Keratinocyte (primary cell): Measurements from ENCODE around the gene PRKCE. TPM values are rescaled to one million over a fixed set of nuclear protein-coding genes. Genes with fewer than 3 reads are reported as not detected.

Experiments
- DNase-seq: peaks from one replicate; pipeline ENCODE4 v3.0.0-alpha.2; 2011; ENCODE audit warnings: low read depth, missing footprints, low spot score
- FAIRE-seq: peaks from 2 replicates; lab custom pipeline; 2011; peaks lifted over from hg19 to GRCh38; lab: Jason Lieb, UNC
- H2AFZ ChIP-seq: 2 replicates; pipeline ENCODE4 v1.6.0; 2012; ENCODE audit warnings: low read length, control low read depth, inconsistent platforms; ENCODE audit not compliant: control insufficient read depth
- H3K27ac ChIP-seq: 2 replicates; pipeline ENCODE4 v1.5.1; 2011; ENCODE audit warnings: low read length; ENCODE audit not compliant: control insufficient read depth, insufficient read depth
- H3K27me3 ChIP-seq: 3 replicates; pipeline ENCODE4 v1.6.0; 2011; ENCODE audit warnings: low read length; ENCODE audit not compliant: control insufficient read depth, insufficient read depth; ENCODE audit errors: extremely low read depth
- H3K36me3 ChIP-seq, 2 experiments: 2 replicates in 1 of 2; 3 replicates in 1 of 2; pipeline ENCODE4 v1.5.1; 2011; ENCODE audit warnings: low read length in 2 of 2, mild to moderate bottlenecking in 1 of 2; ENCODE audit not compliant: control insufficient read depth in 2 of 2, insufficient read depth in 2 of 2; ENCODE audit errors: extremely low read depth in 1 of 2
- H3K4me1 ChIP-seq: 3 replicates; pipeline ENCODE4 v1.5.1; 2011; ENCODE audit warnings: low read length; ENCODE audit not compliant: control insufficient read depth, insufficient read depth; ENCODE audit errors: extremely low read depth
- H3K4me2 ChIP-seq: 3 replicates; pipeline ENCODE4 v1.6.0; 2011; ENCODE audit warnings: low read depth, low read length; ENCODE audit not compliant: control insufficient read depth, insufficient read depth; ENCODE audit errors: extremely low read depth
- H3K4me3 ChIP-seq, 3 experiments: fragments of 200-600 bp in 1 of 3; sonication (generic) in 1 of 3; 2 replicates in 2 of 3; 3 replicates in 1 of 3; pipeline ENCODE4 v1.5.1; 2011 to 2016; ENCODE audit warnings: low read length in 3 of 3, mild to moderate bottlenecking in 3 of 3, control low read depth in 2 of 3, inconsistent platforms in 1 of 3, low read depth in 1 of 3, mixed read lengths in 1 of 3, mixed run types in 1 of 3, moderate library complexity in 1 of 3; ENCODE audit not compliant: control insufficient read depth in 2 of 3, insufficient read depth in 2 of 3; ENCODE audit errors: extremely low read depth in 1 of 3
- H3K79me2 ChIP-seq: 2 replicates; pipeline ENCODE4 v1.6.0; 2012; ENCODE audit warnings: low read length; ENCODE audit not compliant: control insufficient read depth, insufficient read depth
- H3K9ac ChIP-seq: 3 replicates; pipeline ENCODE4 v1.6.0; 2011; ENCODE audit warnings: low read length; ENCODE audit not compliant: control insufficient read depth, insufficient read depth; ENCODE audit errors: extremely low read depth
- H3K9me1 ChIP-seq: 3 replicates; pipeline ENCODE4 v1.6.0; 2011; ENCODE audit warnings: low read length; ENCODE audit not compliant: control insufficient read depth, insufficient read depth; ENCODE audit errors: extremely low read depth
- H3K9me3 ChIP-seq: 2 replicates; pipeline ENCODE4 v1.5.1; 2012; ENCODE audit warnings: low read depth, low read length; ENCODE audit not compliant: control insufficient read depth
- H4K20me1 ChIP-seq: 3 replicates; pipeline ENCODE4 v1.6.0; 2011; ENCODE audit warnings: low read length; ENCODE audit not compliant: control insufficient read depth, insufficient read depth; ENCODE audit errors: extremely low read depth
- CTCF ChIP-seq, 3 experiments: IDR thresholded peaks in 1 of 3; conservative IDR thresholded peaks in 1 of 3; optimal IDR thresholded peaks in 1 of 3; 2 replicates in 2 of 3; 3 replicates in 1 of 3; pipeline versions ENCODE3 to v1.5.1; 2011; ENCODE audit warnings: low read length in 3 of 3, mild to moderate bottlenecking in 3 of 3, moderate library complexity in 2 of 3, control low read depth in 1 of 3, inconsistent platforms in 1 of 3; ENCODE audit not compliant: insufficient read depth in 2 of 3; ENCODE audit errors: extremely low read depth in 1 of 3
- EZH2 ChIP-seq: IDR thresholded peaks from one replicate; pipeline ENCODE4 v1.6.1; 2012; ENCODE audit warnings: inconsistent platforms, mild to moderate bottlenecking, low read length, moderate library complexity
- dilution Hi-C: fragments of 300-500 bp; cut with MboI; formaldehyde crosslinking; loops from one replicate; pipeline ENCODE4 v1.7.0; 2020; ENCODE audit warnings: low sequenced_read_pairs; ENCODE audit not compliant: extremely low pct_ligation_motif_present
- polyA plus RNA-seq, 5 experiments: library from polyadenylated mRNA; depleted of rRNA in 3 of 5; stranded (reverse) in 3 of 5; stranded (forward) in 1 of 5; unstranded in 1 of 5; fragments of >200 nt; gene quantifications; 1 replicate in 1 of 5; 2 replicates in 3 of 5; 3 replicates in 1 of 5; pipeline versions ENCODE4 v1.2.1 to v1.2.3, GENCODE V29; 2011 to 2012; ENCODE audit warnings: missing spikeins in 2 of 5, low read depth in 1 of 5, low replicate concordance in 1 of 5

PRKCE gene
- polyA plus RNA-seq, 1 donor (not counting 4 experiments of a cell fraction or from before 2014, with no cell fraction given) = 2.0 TPM

- H3K36me3 ChIP-seq = no peaks in the 10 kb centered on the region
- H3K9ac ChIP-seq = no peak overlapping the region
- no peak overlapping the region for H2AFZ ChIP-seq
- H3K4me2 ChIP-seq = no peak overlapping the region
- no peaks in the 10 kb centered on the region for H3K9me1 ChIP-seq
- H3K79me2 ChIP-seq = no peaks in the 10 kb centered on the region
- no peak overlapping the region for H3K27ac ChIP-seq
- DNase-seq (no peak), FAIRE-seq (no peak)
- dilution Hi-C loops = no loop called here
- TF ChIP-seq CTCF (optimal IDR thresholded peaks at IDR 0.05 in 1 of 3, IDR thresholded peaks at IDR 0.05 in 1 of 3, conservative IDR thresholded peaks at IDR 0.05 in 1 of 3; ENCODE audit: extremely low read depth in 1 of 3, insufficient read depth in 2 of 3, low read length in 3 of 3) = no peak
- no peak for TF ChIP-seq EZH2
- H4K20me1 ChIP-seq = no peaks in the 10 kb centered on the region
- H3K4me1 ChIP-seq = no peaks in the 10 kb centered on the region
- H3K27me3 ChIP-seq = no peaks in the 10 kb centered on the region
- no peaks in the 10 kb centered on the region for H3K9me3 ChIP-seq
- H3K4me3 ChIP-seq = no peak overlapping the region
Measured at GRCh38 chr2:45771261-45771660, 119.8 kb downstream of the PRKCE start.

GRCh38 chr2:45772038-45772437 lies 120.6 kb downstream of the PRKCE start:
- TF ChIP-seq EZH2 = no peak
- TF ChIP-seq CTCF (optimal IDR thresholded peaks at IDR 0.05 in 1 of 3, IDR thresholded peaks at IDR 0.05 in 1 of 3, conservative IDR thresholded peaks at IDR 0.05 in 1 of 3; ENCODE audit: extremely low read depth in 1 of 3, insufficient read depth in 2 of 3, low read length in 3 of 3) = no peak
- Histone ChIP-seq H3K4me2 (no peak overlapping the region), H3K4me1 (no peaks in the 10 kb centered on the region), H3K27ac (no peak overlapping the region), H3K27me3 (no peaks in the 10 kb centered on the region), H3K9ac (no peak overlapping the region), H2AFZ (no peak overlapping the region), H3K9me1 (no peaks in the 10 kb centered on the region), H3K36me3 (no peaks in the 10 kb centered on the region), H4K20me1 (no peaks in the 10 kb centered on the region), H3K9me3 (no peaks in the 10 kb centered on the region), H3K4me3 (no peak overlapping the region), H3K79me2 (no peaks in the 10 kb centered on the region)
- dilution Hi-C loops = no loop called here
- DNase-seq (no peak), FAIRE-seq (no peak)
